ENCODE data around the gene HSPH1. TPM values are rescaled to one million over a fixed set of nuclear protein-coding genes. Genes with fewer than 3 reads are reported as not detected.

Gene HSPH1
- total and polyA plus RNA-seq, 2 of the 8 experiments (the other 6 are each of a cell fraction or from before 2014, with no cell fraction given) = 14.2 to 145 TPM

- 81% methylated on average over 10 of the region's 10 CpGs; no CpG with 5 or more reads in 1 of the 2 experiments for WGBS, 2 experiments (ENCODE audit: extremely low coverage in 1 of 2, insufficient coverage in 1 of 2, insufficient read length in 1 of 2, insufficient replicate concordance in 2 of 2, low coverage in 1 of 2, low lambda C conversion rate in 2 of 2, missing lambda C conversion rate in 1 of 2)
- Histone ChIP-seq H3K4me1 (replicated peaks in 1 of 4; ENCODE audit: control insufficient read depth in 3 of 4, insufficient read depth in 4 of 4, low read length in 3 of 4) (0 out of 7 replicates have a peak, but pooled peaks cover 0 to 4% (median under 1%) of the 10 kb centered on the region in 4 experiments), H2AK5ac (ENCODE audit: low read depth, low read length) (no peak overlapping the region), H2BK5ac (ENCODE audit: low read depth, low read length) (peak overlapping the region; percentile 30; the same call in 1 of the 2 replicates), H3K18ac (ENCODE audit: extremely low read depth, low read length) (no peak overlapping the region; the same call in 1 of the 2 replicates), H2BK12ac (ENCODE audit: low read depth, low read length) (no peak overlapping the region), H3K9ac (replicated peaks in 1 of 4; ENCODE audit: extremely low read depth in 1 of 4, low read depth in 3 of 4, low read length in 3 of 4) (no peak overlapping the region), H2BK120ac (replicated peaks; ENCODE audit: low read depth, low read length) (no peak overlapping the region), H4K5ac (ENCODE audit: insufficient read length, low read depth, low read length) (no peak overlapping the region), H3K4ac (replicated peaks; ENCODE audit: insufficient read length, low read depth, low read length) (no peak overlapping the region), H3K14ac (ENCODE audit: insufficient read length) (no peak overlapping the region), H4K91ac (replicated peaks; ENCODE audit: insufficient read length, low read length) (no peak overlapping the region), H2BK15ac (ENCODE audit: low read length) (no peak overlapping the region), H3K79me2 (ENCODE audit: control insufficient read depth in 1 of 2, insufficient read depth in 2 of 2, low read length in 2 of 2) (no peaks in the 10 kb centered on the region), H4K20me1 (replicated peaks in 1 of 2; ENCODE audit: control insufficient read depth in 1 of 2, insufficient read depth in 2 of 2, low read length in 2 of 2) (no peaks in the 10 kb centered on the region), H3K56ac (replicated peaks; ENCODE audit: insufficient read length, low read depth, low read length) (no peak overlapping the region), H3K27ac (ENCODE audit: low read depth, low read length) (no peak overlapping the region), H3K9me3 (ENCODE audit: insufficient read depth in 2 of 2, low read depth in 1 of 2, low read length in 1 of 2) (no peaks in the 10 kb centered on the region), H3K36me3 (ENCODE audit: control insufficient read depth in 2 of 4, insufficient read depth in 4 of 4, low read length in 3 of 4) (no peaks in the 10 kb centered on the region), H3K79me1 (ENCODE audit: low read depth, low read length) (no peaks in the 10 kb centered on the region), H2AFZ (ENCODE audit: low read length) (no peak overlapping the region), H3K4me2 (ENCODE audit: insufficient read depth in 1 of 2, low read depth in 2 of 2, low read length in 2 of 2) (no peak overlapping the region), H3K27me3 (replicated peaks in 1 of 4; ENCODE audit: control insufficient read depth in 3 of 4, extremely low read depth in 1 of 4, insufficient read depth in 3 of 4, low read length in 3 of 4) (no peaks in the 10 kb centered on the region), H4K8ac (ENCODE audit: extremely low read depth, insufficient read depth, low read length) (no peak overlapping the region), H3K23me2 (ENCODE audit: low read depth, low read length) (no peaks in the 10 kb centered on the region; the same call in 1 of the 2 replicates), H2BK20ac (ENCODE audit: low read length) (no peak overlapping the region), H3K23ac (ENCODE audit: insufficient read length) (no peak overlapping the region), H3K4me3 (ENCODE audit: extremely low read depth in 1 of 4, insufficient read depth in 2 of 4, low read depth in 3 of 4, low read length in 4 of 4) (no peak overlapping the region)
- FAIRE-seq (peak; percentile 19), DNase-seq (ENCODE audit: low read depth in 1 of 2, low spot score in 2 of 2) (peak in 1 of 2 experiments; percentile 32)
- ChIA-PET POLR2A (ENCODE audit: partially characterized antibody) (no interaction called here), CTCF (ENCODE audit: partially characterized antibody) (no interaction called here)
- TF ChIP-seq CTBP2 (IDR thresholded peaks at IDR 0.05; ENCODE audit: borderline replicate concordance, insufficient read depth, insufficient read length, low read length) (no peak), PHF8 (conservative IDR thresholded peaks at IDR 0.05; ENCODE audit: low read depth, low read length) (no peak), E2F6 (IDR thresholded peaks at IDR 0.05) (no peak), BRCA1 (IDR thresholded peaks at IDR 0.05; ENCODE audit: low read depth, low read length) (no peak), NRF1 (IDR thresholded peaks at IDR 0.05; ENCODE audit: low read depth, low read length) (no peak), GTF2F1 (IDR thresholded peaks at IDR 0.05; ENCODE audit: borderline replicate concordance, low read depth, low read length) (no peak), TAF1 (IDR thresholded peaks at IDR 0.05; ENCODE audit: low read depth, low read length) (no peak)
Observed at GRCh38 chr13:31119526-31119925, 42.2 kb downstream of the HSPH1 start.

Measured in H1 (cell line).